SK-N-MC (cell line): ENCODE results near the gene HMG20B.
A peak's percentile ranks its signal among the peaks of the same experiment; 100 is the strongest.
"Not testable (repeated sequence)": the region's sequence is repeated elsewhere in the genome, so short reads cannot be mapped to it uniquely, and the experiment has no call there.

Experiments used
- DNase-seq: peaks from one replicate; pipeline ENCODE4 v3.0.0-alpha.2; 2011; ENCODE audit warnings: low read depth, low spot score
- H3K27ac ChIP-seq: fragments of 200-600 bp; sonication (generic); 2 replicates; pipeline ENCODE4 v1.5.1; 2016; ENCODE audit warnings: mixed run types
- H3K36me3 ChIP-seq: fragments of 200-600 bp; sonication (generic); 2 replicates; pipeline ENCODE4 v1.6.1; 2017; ENCODE audit warnings: antibody characterized with exemption, low read length, mixed read lengths; ENCODE audit not compliant: insufficient read depth
- H3K4me3 ChIP-seq: fragments of 200-600 bp; sonication (generic); 2 replicates; pipeline ENCODE4 v1.5.1; 2016
- H3K9ac ChIP-seq: fragments of 200-600 bp; sonication (generic); 2 replicates; pipeline ENCODE4 v1.8.0; 2017; ENCODE audit warnings: mixed run types, mixed read lengths; ENCODE audit not compliant: insufficient read length
- H3K9me3 ChIP-seq: fragments of 200-600 bp; sonication (generic); 2 replicates; pipeline ENCODE4 v1.6.1; 2017; ENCODE audit warnings: low read depth, mild to moderate bottlenecking, antibody characterized with exemption, low read length, moderate library complexity, mixed read lengths
- EZH2 ChIP-seq: fragments of 200-600 bp; sonication (generic); IDR thresholded peaks from one replicate; pipeline ENCODE4 v1.6.1; 2017; ENCODE audit warnings: antibody characterized with exemption
- FOXP2 ChIP-seq: optimal IDR thresholded peaks from 2 replicates; pipeline ENCODE3; 2011; ENCODE audit warnings: mild to moderate bottlenecking, moderate library complexity; ENCODE audit not compliant: insufficient read depth; ENCODE audit errors: extremely low read length, control extremely low read depth
- POLR2AphosphoS5 ChIP-seq: IDR thresholded peaks from 2 replicates; pipeline ENCODE4 v1.6.1; 2012; ENCODE audit warnings: mild to moderate bottlenecking, low read depth, low read length, borderline replicate concordance

The HMG20B gene

DNA sequence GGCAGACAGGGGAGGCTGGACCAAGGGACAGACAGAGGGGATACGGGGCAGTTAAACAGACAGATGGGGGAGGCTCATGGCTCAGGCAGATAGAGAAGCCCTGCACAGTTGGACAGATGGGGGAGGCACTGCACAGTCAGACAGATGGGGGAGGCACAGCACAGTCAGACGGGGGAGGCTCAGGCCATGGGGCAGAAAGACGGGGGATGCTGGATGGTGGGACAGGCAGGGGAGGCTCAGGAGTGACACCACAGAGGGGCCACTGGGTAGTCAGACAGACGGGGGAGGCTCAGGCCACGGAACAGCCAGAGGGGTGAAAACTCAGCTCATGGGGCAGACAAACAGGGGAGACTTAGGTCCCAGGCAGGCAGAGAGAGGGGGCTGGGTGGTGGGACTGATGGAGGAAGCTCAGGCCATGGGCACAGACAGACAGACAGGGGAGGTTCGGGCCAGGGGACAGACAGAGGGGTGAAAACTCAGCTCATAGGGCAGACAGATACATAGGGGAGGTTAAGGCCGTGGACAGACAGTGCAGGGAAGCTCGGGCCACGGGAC, 16.2 kb upstream of the HMG20B start:
- no peak overlapping the region for H3K27ac ChIP-seq
- H3K9ac ChIP-seq = peak overlapping the region; percentile 72
- no peak for TF ChIP-seq FOXP2
- no peak for TF ChIP-seq POLR2AphosphoS5
- no peak for TF ChIP-seq EZH2
- no peaks in the 10 kb centered on the region for H3K9me3 ChIP-seq
- H3K36me3 ChIP-seq = no peaks in the 10 kb centered on the region
- peak overlapping the region; percentile 98 for H3K4me3 ChIP-seq
- DNase-seq = no peak

GRCh38 chr19:3556978-3557460, 15.7 kb upstream of the HMG20B start:
- no peak for DNase-seq
- H3K27ac ChIP-seq = no peak overlapping the region
- H3K9ac ChIP-seq = peak overlapping the region; percentile 72

DNA sequence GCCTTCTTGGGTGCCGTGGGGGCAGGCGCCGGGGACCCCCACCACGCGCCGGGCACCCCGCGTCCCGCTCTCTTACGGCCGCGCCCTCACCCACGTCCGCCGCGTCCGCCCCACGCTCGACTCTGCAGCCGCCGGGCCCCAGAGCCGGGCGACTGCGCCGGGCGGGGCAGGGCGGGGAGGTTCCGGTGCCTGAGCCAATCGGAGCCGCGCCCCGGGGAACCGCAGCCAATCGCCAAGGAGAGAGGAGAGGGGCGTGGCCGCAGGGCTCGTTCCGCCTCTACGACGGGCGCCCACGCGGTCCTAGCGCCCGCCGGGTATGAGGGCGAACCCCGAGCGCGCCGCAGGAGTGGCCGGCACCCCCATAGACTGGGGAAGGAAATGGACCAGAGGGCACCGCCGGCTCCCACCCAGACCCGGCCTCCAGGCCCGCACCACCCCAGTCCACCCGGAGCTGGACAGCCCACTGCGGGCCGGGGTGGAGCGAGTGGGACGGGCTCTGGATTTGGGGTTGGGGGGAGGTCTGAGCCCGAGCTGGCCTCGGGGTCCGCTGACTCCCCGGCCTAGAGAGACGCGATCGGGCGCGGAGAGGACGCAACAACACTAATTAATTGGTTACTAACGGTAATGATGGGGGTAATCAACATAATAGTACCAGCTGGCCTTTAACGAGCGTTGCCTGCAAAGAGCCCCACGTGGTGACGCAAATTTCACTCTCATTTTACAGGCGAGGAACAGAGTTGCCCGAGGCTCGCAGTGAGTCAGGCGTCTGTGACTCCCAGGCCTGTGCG, 15.1 kb upstream of the HMG20B start, which contains the start of gene MFSD12:
MFSD12 (minus strand) TSS at position 126 of the 788 bp plus-strand sequence. CDS start 183 bp downstream, outside the sequence.
- Histone ChIP-seq H3K4me3 (peak within 1 kb of the TSS; percentile 98), H3K9ac (peak within 1 kb of the TSS; percentile 82), H3K9me3 (no peaks in the 10 kb centered on the region), H3K36me3 (no peaks in the 10 kb centered on the region), H3K27ac (peak within 1 kb of the TSS; percentile 78)
- DNase-seq = peak; percentile 18
- TF ChIP-seq FOXP2 = peak; percentile 20
- no peak for TF ChIP-seq EZH2
- TF ChIP-seq POLR2AphosphoS5 = peak; percentile 53; the same call in 1 of the 2 replicates

More at GRCh38 chr19:3556978-3557460, 15.7 kb upstream of the HMG20B start:
- TF ChIP-seq EZH2 (no peak), FOXP2 (no peak), POLR2AphosphoS5 (no peak)
- Histone ChIP-seq H3K36me3 (no peaks in the 10 kb centered on the region), H3K9me3 (no peaks in the 10 kb centered on the region), H3K4me3 (peak overlapping the region; percentile 98)

- no peak overlapping the region for H3K9ac ChIP-seq
- no peak for DNase-seq
- H3K4me3 ChIP-seq = no peak overlapping the region
- no peaks in the 10 kb centered on the region for H3K36me3 ChIP-seq
- H3K27ac ChIP-seq = no peak overlapping the region
- no peaks in the 10 kb centered on the region for H3K9me3 ChIP-seq
- TF ChIP-seq EZH2 = no peak
- TF ChIP-seq FOXP2 = no peak
- no peak for TF ChIP-seq POLR2AphosphoS5
Measured at GRCh38 chr19:3563709-3564524, 8.8 kb upstream of the HMG20B start.

- Histone ChIP-seq H3K9ac (no peak overlapping the region), H3K27ac (no peak overlapping the region), H3K4me3 (no peak overlapping the region), H3K36me3 (no peaks in the 10 kb centered on the region), H3K9me3 (no peaks in the 10 kb centered on the region)
- TF ChIP-seq POLR2AphosphoS5 = no peak
- TF ChIP-seq EZH2 = no peak
- TF ChIP-seq FOXP2 = no peak
- no peak for DNase-seq
Measured at GRCh38 chr19:3565139-3565538, 7.6 kb upstream of the HMG20B start.

GRCh38 chr19:3570042-3570441, 2.7 kb upstream of the HMG20B start:
- not testable (repeated sequence) for H3K27ac ChIP-seq, H3K9me3 ChIP-seq, H3K9ac ChIP-seq, H3K4me3 ChIP-seq, DNase-seq, H3K36me3 ChIP-seq

DNA sequence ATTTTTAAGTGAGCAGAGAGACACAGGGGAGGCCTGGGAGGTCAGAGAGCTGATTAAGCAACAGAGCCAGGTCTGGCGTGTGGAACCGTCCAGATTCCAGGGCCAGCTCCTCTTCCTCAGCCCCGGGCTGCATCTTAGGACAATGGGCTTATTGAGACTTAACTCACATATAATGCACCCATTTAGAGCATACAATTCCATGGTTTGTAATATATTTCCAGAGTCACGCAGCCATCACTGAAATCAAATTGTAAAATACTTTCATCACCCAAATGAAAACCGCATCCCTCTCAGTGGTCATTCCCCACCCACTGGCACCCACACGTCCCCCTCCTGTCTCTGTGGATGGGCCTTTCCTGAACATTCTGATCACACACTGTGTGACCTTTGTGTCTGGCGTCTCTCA, 2.1 kb upstream of the HMG20B start:
- H3K36me3 ChIP-seq = peaks cover 15% of the 10 kb centered on the region; the same call in 1 of the 2 replicates
- no peak overlapping the region for H3K27ac ChIP-seq
- H3K9ac ChIP-seq = no peak overlapping the region
- no peak for DNase-seq
- TF ChIP-seq POLR2AphosphoS5 = no peak
- TF ChIP-seq EZH2 = no peak
- TF ChIP-seq FOXP2 = no peak
- no peak overlapping the region for H3K4me3 ChIP-seq
- H3K9me3 ChIP-seq = no peaks in the 10 kb centered on the region
